Right lobe of liver (tissue), 4 donors: ENCODE measurements around the gene ADNP2.

ENCODE experiments used
- POLR2A ChIP-seq: fragments of 450-650 bp; IDR thresholded peaks from one replicate; pipeline ENCODE4 v1.6.1; 2017; ENCODE audit warnings: antibody characterized with exemption, mild to moderate bottlenecking
- TF ChIP-seq, protein P1 (sequence below), 4 donors: fragments of 200-600 bp in 3 of 4; fragments of 450-650 bp in 1 of 4; IDR thresholded peaks; one replicate each; pipeline versions ENCODE4 v1.5.1 to v1.8.0; 2016 to 2022; ENCODE audit warnings: antibody characterized with exemption in 4 of 4, mild to moderate bottlenecking in 2 of 4
- donor health status: DM: no; HTN: no; CAD: no.
- donor health status: DM: no; HTN: no; CAD: no.
- donor health status: DM: no; HTN: yes; CAD: no.

DNA sequence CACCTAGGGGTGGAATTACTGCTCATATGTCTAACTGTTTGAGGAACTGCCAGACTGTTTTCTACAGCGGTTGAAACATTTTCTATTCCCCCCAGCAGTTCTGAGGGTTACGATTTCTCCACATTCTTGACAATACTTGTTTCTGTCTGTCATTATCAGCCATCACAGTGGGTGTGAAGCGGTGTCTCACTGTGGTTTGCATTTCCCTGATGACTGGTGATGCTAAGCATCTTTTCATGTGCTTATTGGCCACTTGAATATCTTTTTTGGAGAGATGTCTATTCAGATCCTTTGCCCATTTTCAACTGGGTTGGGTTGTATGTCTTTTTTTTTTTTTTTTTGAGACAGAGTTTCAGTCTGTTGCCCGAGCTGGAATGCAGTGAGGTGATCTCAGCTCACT, 63.0 kb downstream of the ADNP2 start:
- TF ChIP-seq, protein P1, sequence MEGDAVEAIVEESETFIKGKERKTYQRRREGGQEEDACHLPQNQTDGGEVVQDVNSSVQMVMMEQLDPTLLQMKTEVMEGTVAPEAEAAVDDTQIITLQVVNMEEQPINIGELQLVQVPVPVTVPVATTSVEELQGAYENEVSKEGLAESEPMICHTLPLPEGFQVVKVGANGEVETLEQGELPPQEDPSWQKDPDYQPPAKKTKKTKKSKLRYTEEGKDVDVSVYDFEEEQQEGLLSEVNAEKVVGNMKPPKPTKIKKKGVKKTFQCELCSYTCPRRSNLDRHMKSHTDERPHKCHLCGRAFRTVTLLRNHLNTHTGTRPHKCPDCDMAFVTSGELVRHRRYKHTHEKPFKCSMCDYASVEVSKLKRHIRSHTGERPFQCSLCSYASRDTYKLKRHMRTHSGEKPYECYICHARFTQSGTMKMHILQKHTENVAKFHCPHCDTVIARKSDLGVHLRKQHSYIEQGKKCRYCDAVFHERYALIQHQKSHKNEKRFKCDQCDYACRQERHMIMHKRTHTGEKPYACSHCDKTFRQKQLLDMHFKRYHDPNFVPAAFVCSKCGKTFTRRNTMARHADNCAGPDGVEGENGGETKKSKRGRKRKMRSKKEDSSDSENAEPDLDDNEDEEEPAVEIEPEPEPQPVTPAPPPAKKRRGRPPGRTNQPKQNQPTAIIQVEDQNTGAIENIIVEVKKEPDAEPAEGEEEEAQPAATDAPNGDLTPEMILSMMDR (IDR thresholded peaks at IDR 0.05), result no peak
- TF ChIP-seq POLR2A, result no peak
